NK-92 (cell line): ENCODE measurements around the gene MN1.

Experiments used
- DNase-seq: peaks from one replicate; lab custom pipeline; 2025; ENCODE audit not compliant: unreplicated experiment; lab: John Stamatoyannopoulos, UW

Gene MN1

DNA sequence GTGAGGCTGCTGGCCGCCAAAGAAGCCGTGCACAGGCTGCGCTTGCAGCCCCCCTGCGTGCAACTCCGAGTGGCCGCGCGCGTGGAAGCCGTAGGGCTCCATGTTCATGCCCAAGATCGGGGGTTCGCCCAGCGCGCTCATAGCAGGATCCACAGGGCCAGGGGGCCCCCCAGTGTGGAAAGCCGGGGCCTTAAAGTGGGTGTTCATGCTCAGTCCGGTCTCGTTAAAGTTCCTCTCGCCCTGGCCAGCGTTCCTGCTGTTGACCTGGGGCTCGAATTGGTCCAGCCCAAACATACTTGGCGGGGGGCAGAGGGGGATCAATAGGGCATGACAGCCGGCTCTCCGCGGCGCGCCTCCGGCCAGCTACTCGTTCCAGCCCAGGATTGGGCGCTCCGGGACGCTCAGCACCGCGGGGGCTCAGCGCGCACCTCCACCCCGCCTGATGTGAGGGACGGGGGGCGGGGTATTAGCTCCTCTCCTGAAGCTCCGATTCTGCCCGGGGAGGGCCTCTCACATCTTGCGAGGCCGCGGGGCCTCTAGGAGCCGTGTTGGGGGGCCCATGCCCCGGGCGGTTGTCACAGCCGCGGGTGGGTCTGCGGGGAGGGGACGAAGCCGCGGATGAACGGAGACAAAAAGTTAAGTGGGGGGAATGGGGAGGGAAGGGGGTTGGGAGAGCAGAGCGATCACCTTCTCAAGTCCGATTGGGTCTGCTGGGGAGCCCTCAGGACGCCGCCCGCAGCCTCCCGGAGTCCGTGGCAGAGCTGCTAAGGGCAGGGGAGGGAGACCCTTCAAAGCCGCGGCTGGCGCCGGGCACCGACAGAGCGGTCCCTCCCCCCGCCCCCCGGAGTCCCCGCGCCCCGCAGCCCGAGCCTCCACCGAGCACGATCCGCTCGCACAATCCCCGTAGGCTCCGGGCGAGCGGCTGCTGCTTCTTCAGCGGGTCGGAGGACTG lies 1.0 kb downstream of the MN1 start:
- no peak for DNase-seq

DNA sequence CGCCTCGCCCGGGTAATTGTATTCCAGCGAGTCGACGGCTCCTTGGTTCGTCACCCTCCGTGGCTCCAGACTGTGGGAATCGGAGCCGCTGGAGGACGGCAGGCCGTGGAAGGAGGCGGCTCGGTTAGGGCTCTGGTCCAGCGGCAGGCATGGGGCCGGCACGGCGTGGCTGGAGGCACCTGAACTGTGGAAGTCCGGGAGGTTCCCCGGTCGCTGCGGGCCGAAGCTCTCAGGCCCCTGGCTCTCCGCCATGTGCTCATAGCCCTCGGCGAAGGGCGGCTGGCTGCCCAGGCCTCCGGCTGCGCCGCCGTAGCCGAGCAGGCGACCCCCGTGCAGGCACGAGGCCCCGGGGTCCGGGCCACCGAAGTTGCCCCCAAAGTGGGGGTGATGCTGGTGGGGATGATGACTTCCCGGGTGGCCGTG lies 1.7 kb downstream of the MN1 start:
- DNase-seq = no peak

DNA sequence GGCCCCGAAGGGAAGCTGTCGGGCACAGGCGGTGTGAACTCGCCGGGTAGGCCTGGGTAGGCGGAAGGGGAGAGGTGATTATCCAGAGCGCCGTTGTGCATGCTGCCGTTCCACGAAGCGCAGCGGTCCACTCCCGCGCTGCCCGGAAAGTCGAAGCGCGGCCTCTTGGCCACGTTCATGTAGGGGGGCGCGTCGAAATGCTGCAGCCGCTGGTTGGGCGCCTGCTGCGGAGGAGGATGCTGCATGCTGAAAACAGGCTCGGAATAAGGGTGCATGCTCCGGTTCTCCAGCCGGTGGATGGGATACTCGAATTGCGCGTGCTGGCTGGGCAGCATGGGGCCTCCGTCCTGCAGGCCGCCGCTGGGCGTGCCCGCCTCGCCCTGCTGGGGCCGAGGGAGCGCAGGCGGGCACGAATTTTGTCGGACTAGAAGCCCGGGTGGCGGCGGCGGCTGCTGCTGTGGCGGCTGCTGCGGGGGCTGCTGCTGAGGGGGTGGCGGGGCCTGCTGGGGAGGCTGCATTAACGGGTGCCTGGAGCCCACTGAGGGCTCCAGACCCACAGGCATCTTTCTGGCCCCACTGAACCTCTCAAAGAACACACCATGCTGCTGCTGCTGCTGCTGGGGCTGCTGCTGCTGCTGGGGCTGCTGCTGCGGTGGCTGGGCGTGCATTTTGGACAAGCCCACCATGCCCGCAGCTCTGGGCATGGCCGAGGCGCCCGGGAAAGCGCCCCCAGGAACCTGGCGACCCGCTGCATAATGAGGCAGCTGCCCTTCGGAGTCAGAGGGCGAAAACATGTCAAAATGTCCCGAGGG lies 2.3 kb downstream of the MN1 start:
- DNase-seq = no peak

DNA sequence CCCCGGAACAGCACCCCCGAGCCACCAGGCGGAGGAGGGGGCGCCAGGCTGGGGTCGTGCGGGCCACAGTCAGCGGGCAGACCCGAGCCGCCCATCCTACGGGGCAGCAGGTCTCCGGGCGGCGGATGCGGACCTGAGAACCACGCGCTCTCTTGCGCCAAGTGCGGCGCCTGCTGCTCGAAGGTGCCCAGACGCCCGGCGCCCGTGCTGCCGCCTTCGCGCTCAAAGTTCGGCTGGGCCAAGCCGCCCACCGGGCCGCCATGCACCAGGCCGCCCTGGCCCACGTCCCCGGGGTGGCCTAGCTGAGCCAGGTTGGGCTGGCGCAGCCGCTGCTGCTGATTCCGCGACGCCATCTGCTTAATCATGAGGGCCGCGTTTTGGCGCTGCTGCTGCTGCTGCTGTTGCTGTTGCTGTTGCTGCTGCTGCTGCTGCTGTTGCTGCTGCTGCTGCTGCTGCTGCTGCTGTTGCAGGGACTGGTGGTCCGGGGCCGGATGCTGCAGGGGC lies 3.0 kb downstream of the MN1 start:
- no peak for DNase-seq

DNA sequence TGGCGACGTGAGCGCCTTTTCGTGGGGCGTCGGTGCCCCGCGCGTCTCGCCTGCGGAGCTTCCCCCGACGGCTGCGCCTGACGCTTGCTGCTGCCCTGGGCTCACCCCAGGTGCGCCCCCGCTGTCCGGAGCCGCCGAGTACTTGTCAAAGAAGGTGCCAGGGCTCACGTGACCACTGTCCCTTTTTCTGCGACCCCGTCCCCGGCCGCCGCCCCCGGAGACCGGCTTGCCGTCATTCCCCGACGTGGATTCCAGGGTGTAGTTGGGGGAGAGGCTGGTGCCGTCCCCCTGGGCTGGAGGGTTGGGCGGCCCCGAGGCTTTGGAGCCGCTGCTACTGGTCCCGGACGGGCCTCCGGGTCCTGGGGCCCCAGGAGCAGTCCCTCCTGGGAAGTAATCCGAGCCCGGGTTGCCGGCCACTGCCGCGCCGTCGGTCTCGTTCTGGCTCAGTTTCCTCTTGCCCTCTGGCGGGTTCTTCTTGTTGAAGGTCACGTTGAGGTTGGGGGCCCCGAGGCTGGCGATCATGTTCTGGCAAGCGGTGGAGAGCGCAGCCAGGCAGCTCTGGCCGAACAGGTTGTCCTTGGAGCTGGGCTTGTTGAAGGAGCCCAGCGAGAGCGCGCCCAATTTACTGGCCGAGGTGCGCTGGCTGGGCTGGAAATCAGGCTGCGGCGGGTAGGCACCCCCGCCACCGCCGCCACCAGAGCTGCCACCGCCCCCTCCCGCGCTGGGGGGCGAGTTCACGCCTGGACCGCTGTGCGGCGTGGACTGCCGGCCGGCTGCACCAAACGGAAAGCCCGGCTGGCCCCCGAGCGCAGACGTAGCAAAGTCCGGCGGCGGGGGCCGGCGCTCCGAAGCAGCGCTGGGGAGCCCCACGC lies 3.8 kb downstream of the MN1 start:
- no peak for DNase-seq

DNA sequence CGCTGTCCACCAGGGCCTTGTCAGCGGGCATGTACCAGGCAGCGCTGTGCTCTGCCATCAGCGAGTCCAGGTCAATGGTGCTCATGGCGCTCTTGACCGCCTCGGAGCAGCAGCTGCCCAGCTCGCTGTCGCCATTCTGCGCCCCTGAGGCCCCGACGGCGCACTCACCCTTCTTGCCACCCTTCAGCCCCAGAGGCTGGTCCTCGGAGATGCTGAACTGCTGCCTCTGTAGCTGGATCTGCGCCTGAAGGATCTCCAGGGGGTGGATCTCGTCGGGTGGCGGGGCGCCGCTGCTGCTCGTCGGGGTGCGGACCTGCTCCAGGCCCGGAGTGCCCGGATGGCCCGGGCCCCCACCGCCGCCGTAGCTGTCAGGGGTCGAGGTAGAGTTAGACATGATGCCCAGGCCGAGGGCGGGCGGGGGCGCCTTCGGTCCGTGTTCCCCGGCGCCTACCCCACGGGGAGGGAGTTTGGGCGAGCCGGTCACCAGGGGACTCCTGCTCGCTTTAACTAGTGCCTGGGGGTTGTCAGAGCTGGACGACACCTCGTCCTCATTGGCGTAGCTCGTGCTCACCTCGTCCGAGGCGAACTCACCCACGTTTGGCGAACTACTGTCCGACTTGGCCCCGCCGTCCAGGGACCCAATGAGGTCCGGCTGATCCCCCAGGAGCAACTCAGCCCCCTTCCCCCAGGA lies 4.6 kb downstream of the MN1 start:
- DNase-seq = no peak

DNA sequence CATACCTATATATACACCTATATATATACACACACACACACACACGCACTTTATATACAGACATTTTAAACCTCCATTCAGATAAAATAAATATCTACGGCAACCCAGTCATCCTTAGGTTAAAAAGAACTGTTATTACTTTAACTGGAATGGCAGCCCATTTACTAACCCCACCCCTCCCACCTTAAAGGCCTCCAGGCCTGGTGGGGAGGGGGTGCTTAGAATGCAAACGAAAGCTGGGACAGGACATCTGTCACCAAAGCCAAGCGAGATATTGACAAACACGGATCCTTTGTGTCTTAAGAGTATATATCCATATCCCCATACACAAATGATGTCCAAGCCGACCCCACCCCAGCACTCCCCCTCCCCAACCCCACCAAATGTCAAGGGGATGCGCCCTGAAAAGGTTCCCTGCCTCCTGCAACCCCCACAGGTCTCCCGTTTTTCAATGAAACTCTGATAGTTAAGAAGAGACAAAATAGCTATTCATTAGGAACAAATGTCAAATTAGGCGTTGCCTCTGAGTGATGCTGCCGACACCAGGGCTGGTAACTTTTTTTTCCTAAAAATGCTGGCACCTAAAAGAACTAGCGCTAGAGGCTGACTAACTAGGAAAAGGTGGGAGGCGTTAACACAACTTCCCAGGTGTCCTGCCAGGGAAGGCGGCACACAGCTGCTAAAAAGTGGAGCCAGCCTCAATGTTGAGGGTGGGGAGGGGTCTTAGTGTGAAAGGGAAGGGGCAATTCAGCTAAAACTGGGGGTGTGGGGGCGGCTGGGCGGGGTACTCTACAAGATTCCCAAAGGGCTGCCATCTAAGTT lies 5.6 kb downstream of the MN1 start:
- DNase-seq = no peak

DNA sequence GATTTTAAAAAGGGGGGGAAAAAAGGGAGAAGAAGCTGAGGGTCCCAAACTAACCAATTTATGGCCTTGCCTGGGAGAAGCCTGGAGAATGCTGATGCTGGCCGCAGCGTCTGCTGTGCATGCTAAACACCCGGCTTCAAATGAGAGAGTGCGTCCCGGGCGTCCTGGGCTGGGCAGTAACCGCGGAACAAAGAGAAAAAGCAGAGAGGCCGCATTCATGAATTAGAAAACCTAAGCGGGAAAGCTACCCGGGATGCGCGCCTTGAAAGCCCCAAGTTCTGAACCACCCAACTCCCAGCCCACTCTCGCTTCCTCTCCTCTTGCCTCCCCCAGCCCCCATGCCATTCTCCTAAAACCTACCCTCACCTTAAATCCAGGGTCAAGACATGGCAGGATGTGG lies 6.5 kb downstream of the MN1 start:
- DNase-seq = no peak

DNA sequence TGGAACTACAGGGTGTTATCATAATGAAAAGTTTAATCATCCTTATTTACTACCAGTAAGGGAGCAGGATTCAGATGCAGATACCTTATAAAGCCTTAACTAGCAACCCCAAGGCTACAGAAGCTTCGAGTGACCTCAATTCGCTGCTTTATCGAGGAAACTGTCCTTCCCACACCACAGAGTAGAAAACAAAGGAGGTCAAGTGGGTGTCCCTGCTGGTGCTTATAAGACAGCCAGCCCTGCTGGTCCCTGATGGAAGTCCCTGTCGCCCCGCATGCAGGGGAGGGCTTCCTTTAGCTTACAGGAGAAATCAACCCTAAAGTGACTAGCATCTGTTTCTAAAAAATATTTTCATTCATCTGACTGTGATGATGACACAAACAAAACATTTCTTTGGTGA lies 7.3 kb downstream of the MN1 start:
- DNase-seq = no peak

DNA sequence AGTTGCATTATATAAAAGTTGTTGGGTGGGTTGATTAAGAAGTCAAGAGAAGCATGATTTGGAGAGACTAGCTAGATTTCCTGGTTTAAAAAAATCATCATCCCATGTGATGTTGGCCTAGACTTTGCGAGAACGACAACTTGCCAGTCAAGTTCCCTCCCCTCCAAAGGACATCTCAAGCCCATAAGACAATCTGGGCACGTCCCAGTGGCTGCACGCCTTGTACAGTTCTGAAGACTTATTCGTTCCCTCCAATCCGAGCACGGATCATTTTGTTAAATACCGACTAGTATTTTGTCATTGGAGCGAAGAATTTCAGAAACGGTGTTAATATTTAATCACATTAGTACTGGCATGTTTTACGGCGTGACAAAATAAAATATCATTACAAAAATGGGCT lies 8.0 kb downstream of the MN1 start:
- no peak for DNase-seq

DNA sequence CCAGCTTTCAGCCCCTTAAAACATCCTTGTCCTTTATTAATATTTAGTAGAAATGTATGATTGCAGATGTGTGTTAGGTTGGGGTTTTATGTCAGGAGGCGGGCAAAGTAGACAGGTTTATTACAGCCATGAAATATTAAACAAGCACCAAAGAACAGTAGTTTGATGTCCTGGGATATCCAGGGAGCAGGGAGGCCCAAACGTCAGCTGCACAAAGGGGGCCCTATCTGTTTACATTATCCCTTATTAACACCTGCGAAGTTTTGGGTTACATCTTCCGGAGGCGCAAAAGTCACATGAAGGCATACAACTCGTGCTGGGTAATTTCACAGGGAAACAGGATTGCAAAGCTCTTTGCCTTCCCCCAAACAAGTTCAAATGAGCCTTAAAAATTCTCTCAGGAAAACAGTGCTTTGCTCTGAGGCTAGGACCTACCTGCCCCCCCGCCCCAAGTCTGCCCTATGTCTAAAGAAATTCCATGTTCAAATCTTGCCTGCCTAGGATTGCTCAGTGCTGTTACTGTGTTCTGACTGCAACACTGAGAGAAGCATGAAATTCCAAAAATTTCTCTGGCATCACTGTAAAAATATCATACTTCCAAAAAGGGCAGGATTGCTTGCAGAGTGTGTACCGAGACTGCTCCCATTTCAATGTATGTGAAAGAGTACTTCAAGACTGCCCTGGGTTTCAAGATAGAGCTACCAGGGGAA lies 8.9 kb downstream of the MN1 start:
- no peak for DNase-seq

DNA sequence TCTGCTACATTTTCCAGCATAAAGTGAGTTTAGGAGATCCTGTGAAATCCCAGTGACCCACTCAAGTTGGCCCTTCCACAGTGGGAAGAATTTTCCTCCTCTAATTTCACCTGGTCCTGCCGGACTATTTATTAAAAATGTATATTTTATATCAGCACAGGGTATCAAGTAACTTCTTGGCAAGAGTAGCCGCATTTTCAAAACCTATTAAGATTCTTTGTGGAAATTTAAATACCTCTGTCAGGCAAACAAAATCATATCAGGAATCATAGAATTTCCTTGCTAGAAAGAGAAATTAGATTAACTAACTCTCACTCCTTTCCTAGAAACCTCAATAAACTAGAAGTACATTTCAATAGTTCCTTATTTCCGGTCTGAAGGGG lies 9.7 kb downstream of the MN1 start:
- DNase-seq = no peak

DNA sequence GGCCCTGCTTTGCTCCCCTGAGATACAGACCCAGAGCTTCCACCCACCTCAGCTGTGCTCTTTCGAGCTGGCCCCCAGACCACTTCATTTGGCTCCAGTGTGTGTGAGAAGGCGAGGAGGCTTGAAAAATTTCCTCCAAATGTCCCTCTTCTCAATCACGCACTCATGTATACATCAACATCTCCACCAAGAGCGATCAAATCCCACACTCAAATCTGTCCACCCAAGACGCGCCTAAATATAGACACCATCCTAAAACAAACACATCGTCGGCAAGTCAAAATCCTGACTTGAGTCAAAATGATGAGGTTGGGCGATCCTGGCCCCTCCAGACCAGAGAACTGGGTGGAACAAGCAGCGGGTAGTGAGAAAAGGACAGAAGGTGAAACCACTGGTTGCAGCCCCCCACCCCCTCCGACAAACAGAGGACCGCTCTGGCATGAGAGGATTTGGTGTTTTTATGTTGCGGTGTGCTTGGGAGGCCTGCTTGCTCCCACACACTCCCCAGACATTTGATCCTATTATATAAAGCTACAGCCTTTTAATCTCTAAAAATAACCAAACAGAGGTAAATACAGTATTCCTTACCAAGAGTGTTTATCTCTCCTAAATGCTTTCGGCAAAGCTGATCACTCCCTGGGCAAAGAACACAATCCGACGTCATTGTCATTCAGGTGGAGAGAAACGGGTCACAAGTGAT lies 10.2 kb downstream of the MN1 start:
- DNase-seq = no peak

DNA sequence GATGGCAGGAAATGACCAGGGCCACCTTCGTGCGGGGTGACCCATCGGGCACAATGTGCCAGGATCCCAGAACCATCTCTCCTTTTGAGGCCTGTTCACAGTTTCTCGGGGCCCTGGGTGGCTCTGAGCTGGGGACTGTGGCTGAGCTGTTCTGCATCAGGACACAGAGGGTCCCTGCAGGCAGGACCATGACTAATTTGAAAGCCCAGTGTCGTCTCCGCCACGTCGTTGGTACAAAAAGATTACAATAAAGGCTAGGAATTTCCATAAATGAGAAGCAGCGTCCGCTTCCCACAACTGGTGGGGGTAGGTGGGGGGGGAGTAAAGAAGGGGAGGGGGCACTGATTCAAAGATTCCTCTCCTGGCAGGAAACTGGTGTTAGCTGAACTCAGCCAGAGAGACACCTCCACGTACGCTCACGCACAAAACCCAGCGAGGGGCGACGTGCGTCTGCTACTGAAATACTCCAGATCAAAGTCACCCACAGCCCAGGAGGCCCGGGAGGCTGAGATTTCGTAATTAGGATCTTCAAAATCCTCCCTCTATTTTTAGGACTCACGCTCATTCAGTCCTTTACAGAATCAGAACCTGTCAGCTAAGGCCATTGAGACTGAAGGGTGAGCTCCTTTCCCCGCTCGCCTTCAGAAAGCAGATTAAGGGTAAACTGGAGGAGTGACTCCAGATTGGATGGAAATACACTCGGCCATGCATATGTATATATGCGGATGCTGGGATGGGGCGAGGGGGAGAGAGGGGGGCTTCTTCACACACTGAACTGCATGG lies 11.0 kb downstream of the MN1 start:
- DNase-seq = no peak

DNA sequence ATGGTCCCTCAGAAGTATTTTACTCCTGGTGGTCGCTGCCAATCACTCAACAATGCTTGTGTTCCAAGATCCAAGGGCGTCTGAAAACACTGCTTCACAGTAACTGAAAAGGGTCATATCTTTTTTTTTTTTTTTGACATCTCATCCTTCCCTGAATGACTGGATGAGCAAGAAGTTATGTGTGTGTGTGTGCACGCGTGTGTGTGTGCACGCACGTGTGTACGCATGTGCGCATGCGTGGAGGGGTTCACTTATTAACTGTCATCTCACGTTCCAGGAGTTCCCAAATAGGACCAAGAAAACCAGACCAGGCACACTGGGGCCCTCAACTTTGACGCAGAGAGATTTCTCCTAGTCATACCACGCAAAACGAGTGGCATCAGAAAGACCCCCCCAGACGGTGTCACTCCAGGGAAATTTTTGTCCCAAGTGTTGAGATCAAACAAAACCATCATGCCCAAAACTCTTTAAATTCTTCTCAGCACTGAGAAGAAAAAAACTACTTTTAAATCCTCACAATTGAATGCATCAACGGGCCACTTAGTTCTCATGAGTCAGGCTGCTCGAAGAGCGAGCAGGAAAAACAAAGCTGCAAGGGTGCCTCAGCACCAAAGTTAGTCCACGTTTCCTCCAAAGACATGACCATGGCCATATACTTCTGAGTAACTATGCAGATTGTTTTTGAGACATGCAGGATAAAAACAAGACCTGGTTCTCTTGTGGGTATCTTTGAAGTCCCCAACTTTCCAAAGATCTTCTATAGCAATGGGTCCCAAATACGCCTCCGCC lies 12.9 kb downstream of the MN1 start:
- no peak for DNase-seq

DNA sequence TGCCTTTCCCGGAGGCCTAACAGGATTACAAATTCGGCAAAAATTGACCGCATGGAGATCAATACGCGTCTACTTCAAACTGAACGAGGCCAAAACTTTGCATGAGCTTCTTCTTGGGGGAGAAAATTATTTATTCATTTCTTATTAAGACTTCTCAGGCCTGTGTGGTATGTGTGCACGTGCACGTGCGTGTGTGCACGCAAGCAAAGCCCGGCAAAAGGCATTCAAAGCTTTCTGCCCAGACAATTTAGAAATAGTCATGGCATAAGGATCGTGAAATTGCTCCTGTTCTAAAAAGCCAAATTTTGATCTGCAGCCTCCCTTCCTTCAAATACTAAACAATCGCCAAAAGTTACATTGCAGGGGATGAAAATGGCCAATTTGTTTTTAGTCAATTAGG lies 14.6 kb downstream of the MN1 start:
- DNase-seq = no peak
